ENCODE results near the gene FAM237B.
A peak's percentile ranks its signal among the peaks of the same experiment; 100 is the strongest.

Gene FAM237B

GRCh38 chr7:90298145-90299038, 22.7 kb downstream of the FAM237B start:
- peak; percentile 87 for TF ChIP-seq CTCF (IDR thresholded peaks at IDR 0.05; ENCODE audit: low read depth, low read length)
- in situ Hi-C loops (cut with HindIII; ENCODE audit: low sequenced_read_pairs): no loop called here
- DNase-seq (ENCODE audit: low read depth, low spot score): peak; percentile 63
- no peak overlapping the region for H3K4me3 ChIP-seq (ENCODE audit: low read depth, low read length)

- no peak for DNase-seq (ENCODE audit: low read depth, low spot score)
- in situ Hi-C loops (cut with HindIII; ENCODE audit: low sequenced_read_pairs): no loop called here
Measured at GRCh38 chr7:90290244-90291113, 30.6 kb downstream of the FAM237B start.

GRCh38 chr7:90288154-90288553, 33.0 kb downstream of the FAM237B start:
- H3K4me3 ChIP-seq (ENCODE audit: low read depth, low read length): no peak overlapping the region
- no peak for DNase-seq (ENCODE audit: low read depth, low spot score)
- in situ Hi-C loops (cut with HindIII; ENCODE audit: low sequenced_read_pairs): no loop called here
- no peak for TF ChIP-seq CTCF (IDR thresholded peaks at IDR 0.05; ENCODE audit: low read depth, low read length)

More at GRCh38 chr7:90290244-90291113, 30.6 kb downstream of the FAM237B start:
- no peak for TF ChIP-seq CTCF (IDR thresholded peaks at IDR 0.05; ENCODE audit: low read depth, low read length)
- no peak overlapping the region for H3K4me3 ChIP-seq (ENCODE audit: low read depth, low read length)

- H3K4me3 ChIP-seq (ENCODE audit: low read depth, low read length): no peak overlapping the region
- in situ Hi-C loops (cut with HindIII; ENCODE audit: low sequenced_read_pairs): no loop called here
- no peak for DNase-seq (ENCODE audit: low read depth, low spot score)
- no peak for TF ChIP-seq CTCF (IDR thresholded peaks at IDR 0.05; ENCODE audit: low read depth, low read length)
Measured at GRCh38 chr7:90276033-90276728, 44.9 kb downstream of the FAM237B start.

GRCh38 chr7:90274161-90274560, 46.9 kb downstream of the FAM237B start:
- no peak for DNase-seq (ENCODE audit: low read depth, low spot score)
- H3K4me3 ChIP-seq (ENCODE audit: low read depth, low read length): no peak overlapping the region
- TF ChIP-seq CTCF (IDR thresholded peaks at IDR 0.05; ENCODE audit: low read depth, low read length): no peak

GRCh38 chr7:90272242-90272641, 48.9 kb downstream of the FAM237B start:
- no peak for TF ChIP-seq CTCF (IDR thresholded peaks at IDR 0.05; ENCODE audit: low read depth, low read length)
- no peak overlapping the region for H3K4me3 ChIP-seq (ENCODE audit: low read depth, low read length)
- in situ Hi-C loops (cut with HindIII; ENCODE audit: low sequenced_read_pairs): no loop called here
- no peak for DNase-seq (ENCODE audit: low read depth, low spot score)

More at GRCh38 chr7:90274161-90274560, 46.9 kb downstream of the FAM237B start:
- in situ Hi-C loops (cut with HindIII; ENCODE audit: low sequenced_read_pairs): no loop called here
